MM.1S (cell line): ENCODE data around the gene UBASH3A.

Experiments
- CTCF ChIP-seq: fragments of 300-600 bp; sonication (generic); IDR thresholded peaks from 2 replicates; pipeline ENCODE4 v1.5.1; 2016; ENCODE audit warnings: antibody characterized with exemption, low read length, mixed read lengths
- EZH2phosphoT487 ChIP-seq: fragments of 300-600 bp; sonication (generic); IDR thresholded peaks from 2 replicates; pipeline ENCODE4 v1.6.1; 2018; ENCODE audit warnings: antibody characterized with exemption, low read length

DNA sequence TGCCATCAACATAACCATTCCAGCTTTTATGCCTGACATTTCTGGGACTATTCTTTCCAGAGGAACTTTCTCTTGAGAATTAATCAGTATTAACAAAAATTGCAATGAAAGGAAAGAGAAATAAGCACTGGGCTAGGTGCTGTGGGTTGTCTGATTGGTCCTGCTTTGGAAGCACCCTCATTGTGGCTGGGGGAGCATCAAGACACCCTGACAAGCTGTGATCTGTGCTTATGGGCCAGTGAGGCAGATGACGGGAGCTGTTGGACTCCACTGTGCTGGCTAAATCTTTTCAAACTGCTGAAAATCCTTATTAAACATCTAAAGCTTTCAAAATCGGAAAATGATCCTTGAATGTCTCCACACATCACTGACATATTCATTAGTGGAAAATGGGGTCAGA is 20.0 kb downstream of the UBASH3A start:
- TF ChIP-seq CTCF (no peak), EZH2phosphoT487 (no peak)
